Thyroid gland (tissue), 4 donors: ENCODE data around the gene RIMS3.
A peak's percentile ranks its signal among the peaks of the same experiment; 100 is the strongest.

Experiments used
- CTCF ChIP-seq, 6 experiments: fragments of 200-600 bp in 3 of 6; fragments of 450-650 bp in 3 of 6; sonication (generic) in 3 of 6; IDR thresholded peaks; one replicate each; pipeline ENCODE4 v1.5.1; 2016 to 2019; ENCODE audit warnings: antibody characterized with exemption in 6 of 6, mild to moderate bottlenecking in 2 of 6, inconsistent platforms in 1 of 6, moderate library complexity in 1 of 6
- POLR2A ChIP-seq, 2 donors: fragments of 450-650 bp; IDR thresholded peaks; one replicate each; pipeline ENCODE4 v1.6.1; 2017; ENCODE audit warnings: antibody characterized with exemption in 2 of 2, mild to moderate bottlenecking in 2 of 2, moderate library complexity in 1 of 2

GRCh38 chr1:40592107-40592803, 73.2 kb downstream of the RIMS3 start:
- TF ChIP-seq CTCF (IDR thresholded peaks at IDR 0.05) (peak in 4 of 6 experiments; percentile 49 to 78 (median 56)), POLR2A (IDR thresholded peaks at IDR 0.05) (no peak)
